MM.1S (cell line): ENCODE results near the gene STRIP2.

Experiments used
- CTCF ChIP-seq: fragments of 300-600 bp; sonication (generic); IDR thresholded peaks from 2 replicates; pipeline ENCODE4 v1.5.1; 2016; ENCODE audit warnings: antibody characterized with exemption, low read length, mixed read lengths
- EZH2 ChIP-seq: fragments of 300-600 bp; sonication (generic); optimal IDR thresholded peaks from 2 replicates; pipeline ENCODE3; 2017; ENCODE audit warnings: low read depth, mild to moderate bottlenecking, antibody characterized with exemption, low read length, mixed read lengths

- TF ChIP-seq EZH2 (no peak), CTCF (no peak)
Observed at GRCh38 chr7:129468087-129468486, 33.9 kb downstream of the STRIP2 start.
